Left lobe of liver (tissue), 2 donors: Measurements from ENCODE around the gene DISC1. TPM values are rescaled to one million over a fixed set of nuclear protein-coding genes. Genes with fewer than 3 reads are reported as not detected.
"Not testable (repeated sequence)": the region's sequence is repeated elsewhere in the genome, so short reads cannot be mapped to it uniquely, and the experiment has no call there.

ENCODE experiments used
- ATAC-seq: fragments of 200-7000 bp; cut with Tn5 transposase; one replicate; pipeline ENCODE4 v1.9.1; 2020; ENCODE audit warnings: mild to moderate bottlenecking, moderate library complexity
- DNase-seq: peaks from one replicate; pipeline ENCODE4 v3.0.0-alpha.2; 2020; ENCODE audit warnings: low spot score
- total RNA-seq: library from RNA; stranded (reverse); gene quantifications from one replicate; pipeline ENCODE4 v1.2.1, GENCODE V29; 2021
- donor health status: DM: no; HTN: no; CAD: no; lungs with moderate emphysema.
- donor health status: DM: no; HTN: yes; CAD: no.

Gene DISC1
- total RNA-seq, 1 donor from 2014 or later = 1.8 TPM

GRCh38 chr1:231943084-231943483 lies 316.5 kb downstream of the DISC1 start:
- no peak for ATAC-seq
- DNase-seq = no peak

- not testable (repeated sequence) for ATAC-seq, DNase-seq
These were observed 321.5 kb downstream of the DISC1 start for GRCh38 chr1:231948102-231948501.

- no peak for DNase-seq
- no peak for ATAC-seq
These were observed 322.9 kb downstream of the DISC1 start for GRCh38 chr1:231949277-231950091.

- DNase-seq = no peak
- ATAC-seq = no peak
These were observed 323.9 kb downstream of the DISC1 start for GRCh38 chr1:231950331-231951128.

- DNase-seq = no peak
- no peak for ATAC-seq
These were observed 324.8 kb downstream of the DISC1 start for GRCh38 chr1:231951374-231951773.

GRCh38 chr1:231952154-231952553 lies 325.6 kb downstream of the DISC1 start:
- DNase-seq = no peak
- ATAC-seq = no peak

GRCh38 chr1:231953660-231954059 lies 327.1 kb downstream of the DISC1 start:
- ATAC-seq = no peak

GRCh38 chr1:231954751-231955150 lies 328.2 kb downstream of the DISC1 start:
- DNase-seq = no peak
- ATAC-seq = no peak

More at GRCh38 chr1:231953660-231954059, 327.1 kb downstream of the DISC1 start:
- no peak for DNase-seq

GRCh38 chr1:231957359-231957758 lies 330.8 kb downstream of the DISC1 start:
- no peak for DNase-seq
- ATAC-seq = no peak

- no peak for DNase-seq
- no peak for ATAC-seq
These were observed 331.9 kb downstream of the DISC1 start for GRCh38 chr1:231958448-231958847.

GRCh38 chr1:231959225-231959884 lies 332.8 kb downstream of the DISC1 start:
- DNase-seq (no peak), ATAC-seq (no peak)

- not testable (repeated sequence) for DNase-seq, ATAC-seq
These were observed 335.2 kb downstream of the DISC1 start for GRCh38 chr1:231961801-231962200.

GRCh38 chr1:231962636-231963035 lies 336.0 kb downstream of the DISC1 start:
- no peak for ATAC-seq

GRCh38 chr1:231964241-231964640 lies 337.7 kb downstream of the DISC1 start:
- no peak for ATAC-seq
- no peak for DNase-seq

More at GRCh38 chr1:231962636-231963035, 336.0 kb downstream of the DISC1 start:
- DNase-seq = no peak

GRCh38 chr1:231964961-231965360 lies 338.4 kb downstream of the DISC1 start:
- DNase-seq (no peak), ATAC-seq (no peak)

- ATAC-seq = no peak
These were observed 339.0 kb downstream of the DISC1 start for GRCh38 chr1:231965615-231966014.

GRCh38 chr1:231966983-231967382 lies 340.4 kb downstream of the DISC1 start:
- ATAC-seq (no peak), DNase-seq (no peak)

More at GRCh38 chr1:231965615-231966014, 339.0 kb downstream of the DISC1 start:
- no peak for DNase-seq

- ATAC-seq (no peak), DNase-seq (no peak)
These were observed 342.5 kb downstream of the DISC1 start for GRCh38 chr1:231969076-231969475.

GRCh38 chr1:231969761-231970160 lies 343.2 kb downstream of the DISC1 start:
- DNase-seq, ATAC-seq: not testable (repeated sequence)

- ATAC-seq (no peak), DNase-seq (no peak)
These were observed 344.1 kb downstream of the DISC1 start for GRCh38 chr1:231970684-231971083.

GRCh38 chr1:231971397-231972110 lies 345.0 kb downstream of the DISC1 start:
- ATAC-seq (no peak), DNase-seq (no peak)
